Loucy (cell line): ENCODE data around the gene SPATA21.

ENCODE experiments used
- H2AFZ ChIP-seq: fragments of 200-600 bp; sonication (generic); 2 replicates; pipeline ENCODE4 v1.6.0; 2016; ENCODE audit warnings: antibody characterized with exemption, mild to moderate bottlenecking, low read length, moderate library complexity
- H3F3A ChIP-seq: fragments of 200-600 bp; 2 replicates; pipeline ENCODE4 v1.6.0; 2016; ENCODE audit warnings: antibody characterized with exemption, low read depth, mild to moderate bottlenecking
- H3K27me3 ChIP-seq: fragments of 200-600 bp; sonication (generic); 2 replicates; pipeline ENCODE4 v1.6.1; 2014; ENCODE audit warnings: low read length, mild to moderate bottlenecking; ENCODE audit not compliant: insufficient read depth, poor library complexity, severe bottlenecking
- H3K36me3 ChIP-seq: fragments of 200-600 bp; sonication (generic); 2 replicates; pipeline ENCODE4 v1.6.1; 2016; ENCODE audit warnings: low read length; ENCODE audit not compliant: insufficient read depth
- H3K4me1 ChIP-seq: fragments of 200-600 bp; sonication (generic); 2 replicates; pipeline ENCODE4 v1.5.1; 2014; ENCODE audit warnings: low read length, mild to moderate bottlenecking; ENCODE audit not compliant: insufficient read depth, poor library complexity, severe bottlenecking
- H3K4me2 ChIP-seq: fragments of 200-600 bp; sonication (generic); 2 replicates; pipeline ENCODE4 v1.6.0; 2014; ENCODE audit warnings: antibody characterized with exemption, low read length, low read depth, mild to moderate bottlenecking; ENCODE audit not compliant: poor library complexity, severe bottlenecking
- H3K4me3 ChIP-seq: fragments of 200-600 bp; sonication (generic); 2 replicates; pipeline ENCODE4 v1.5.1; 2014; ENCODE audit warnings: low read length, mild to moderate bottlenecking, mixed read lengths; ENCODE audit not compliant: poor library complexity, severe bottlenecking
- H3K79me2 ChIP-seq: fragments of 200-600 bp; sonication (generic); 2 replicates; pipeline ENCODE4 v1.6.1; 2014; ENCODE audit warnings: low read length; ENCODE audit not compliant: insufficient read depth
- H3K9ac ChIP-seq: fragments of 200-600 bp; sonication (generic); 2 replicates; pipeline ENCODE4 v1.6.0; 2014; ENCODE audit warnings: mild to moderate bottlenecking, low read depth, low read length, moderate library complexity; ENCODE audit not compliant: poor library complexity, severe bottlenecking
- H3K9me2 ChIP-seq: fragments of 200-600 bp; sonication (generic); replicated peaks from 2 replicates; pipeline ENCODE4 v1.6.1; 2016; ENCODE audit warnings: low read depth, low read length, mixed read lengths
- H3K9me3 ChIP-seq: fragments of 200-600 bp; sonication (generic); 2 replicates; pipeline ENCODE4 v1.6.1; 2014; ENCODE audit warnings: mild to moderate bottlenecking, antibody characterized with exemption, low read length, low read depth; ENCODE audit not compliant: insufficient read depth
- H4K20me1 ChIP-seq: fragments of 200-600 bp; sonication (generic); 2 replicates; pipeline ENCODE4 v1.6.0; 2014; ENCODE audit warnings: antibody characterized with exemption, low read length, mild to moderate bottlenecking; ENCODE audit not compliant: insufficient read depth, poor library complexity, severe bottlenecking
- CTCF ChIP-seq: fragments of 200-600 bp; sonication (generic); conservative IDR thresholded peaks from 2 replicates; pipeline ENCODE4 v1.5.1; 2014; ENCODE audit warnings: mild to moderate bottlenecking, antibody characterized with exemption, low read length
- EZH2phosphoT487 ChIP-seq: fragments of 200-600 bp; IDR thresholded peaks from 2 replicates; pipeline ENCODE4 v1.6.1; 2018; ENCODE audit warnings: antibody characterized with exemption, mild to moderate bottlenecking, moderate library complexity, borderline replicate concordance

The SPATA21 gene

GRCh38 chr1:16398371-16398953, 38.8 kb downstream of the SPATA21 start:
- no peaks in the 10 kb centered on the region for H3K27me3 ChIP-seq
- H2AFZ ChIP-seq: no peak overlapping the region
- peaks cover 64% of the 10 kb centered on the region; the same call in 1 of the 2 replicates for H3K36me3 ChIP-seq
- H4K20me1 ChIP-seq: peaks cover 3% of the 10 kb centered on the region
- peaks cover 10% of the 10 kb centered on the region; the same call in 1 of the 2 replicates for H3K79me2 ChIP-seq
- H3K4me2 ChIP-seq: no peak overlapping the region
- no peaks in the 10 kb centered on the region for H3K4me1 ChIP-seq
- H3F3A ChIP-seq: no peaks in the 10 kb centered on the region
- H3K9me2 ChIP-seq: no peaks in the 10 kb centered on the region
- H3K9ac ChIP-seq: no peak overlapping the region
- H3K9me3 ChIP-seq: no peaks in the 10 kb centered on the region
- H3K4me3 ChIP-seq: no peak overlapping the region
- TF ChIP-seq CTCF (no peak), EZH2phosphoT487 (no peak)

- no peak overlapping the region for H3K4me2 ChIP-seq
- H3K9me2 ChIP-seq: no peaks in the 10 kb centered on the region
- H3K79me2 ChIP-seq: peaks cover 24% of the 10 kb centered on the region
- peaks cover 70% of the 10 kb centered on the region; the same call in 1 of the 2 replicates for H3K36me3 ChIP-seq
- no peaks in the 10 kb centered on the region for H3K9me3 ChIP-seq
- no peaks in the 10 kb centered on the region for H3K4me1 ChIP-seq
- H3K9ac ChIP-seq: no peak overlapping the region
- no peaks in the 10 kb centered on the region for H3F3A ChIP-seq
- H2AFZ ChIP-seq: no peak overlapping the region
- no peak overlapping the region for H3K4me3 ChIP-seq
- H4K20me1 ChIP-seq: peaks cover 10% of the 10 kb centered on the region
- H3K27me3 ChIP-seq: no peaks in the 10 kb centered on the region
- no peak for TF ChIP-seq EZH2phosphoT487
- TF ChIP-seq CTCF: no peak
These were observed 40.1 kb downstream of the SPATA21 start for GRCh38 chr1:16397120-16397519.

- H3F3A ChIP-seq: no peaks in the 10 kb centered on the region
- H3K4me1 ChIP-seq: peaks cover under 1% of the 10 kb centered on the region
- H3K36me3 ChIP-seq: peaks cover 70% of the 10 kb centered on the region; the same call in 1 of the 2 replicates
- peaks cover 29% of the 10 kb centered on the region for H3K79me2 ChIP-seq
- H4K20me1 ChIP-seq: peaks cover 16% of the 10 kb centered on the region
- TF ChIP-seq CTCF: no peak
- TF ChIP-seq EZH2phosphoT487: no peak
- no peak overlapping the region for H3K9ac ChIP-seq
- no peak overlapping the region for H3K4me2 ChIP-seq
- no peak overlapping the region for H2AFZ ChIP-seq
- H3K9me3 ChIP-seq: no peaks in the 10 kb centered on the region
- H3K4me3 ChIP-seq: no peak overlapping the region
- H3K9me2 ChIP-seq: no peaks in the 10 kb centered on the region
- no peaks in the 10 kb centered on the region for H3K27me3 ChIP-seq
These were observed 40.6 kb downstream of the SPATA21 start for GRCh38 chr1:16396591-16396990.
